Measurements from ENCODE around the gene ZNF341. TPM values are rescaled to one million over a fixed set of nuclear protein-coding genes. Genes with fewer than 3 reads are reported as not detected.
"Not testable (repeated sequence)": the region's sequence is repeated elsewhere in the genome, so short reads cannot be mapped to it uniquely, and the experiment has no call there.

ZNF341 gene
- total RNA-seq, 1 donor from 2014 or later, result 2.8 TPM

DNA sequence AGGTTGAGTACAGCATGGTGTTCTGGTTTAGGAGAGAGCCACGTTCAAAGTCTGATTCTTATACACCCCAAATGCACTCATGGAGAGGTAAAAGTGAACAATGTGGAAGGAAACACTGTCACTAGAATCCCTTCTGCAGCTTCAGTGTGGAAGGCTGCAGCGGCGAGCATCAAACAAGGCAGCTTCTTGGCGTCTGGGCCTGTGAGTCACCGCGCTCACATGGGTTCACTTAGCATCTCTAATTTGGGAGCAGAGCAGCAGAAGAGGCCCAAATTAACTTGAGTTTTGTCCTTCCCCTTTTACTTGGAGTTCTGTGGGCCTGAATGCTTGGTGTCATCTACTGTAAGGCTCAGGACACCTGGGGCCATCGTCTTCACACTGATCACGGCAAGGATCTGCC lies 34.7 kb upstream of the ZNF341 start:
- no peaks in the 10 kb centered on the region for H3K9me3 Mint-ChIP-seq (ENCODE audit: low read depth)
- H3K4me3 Mint-ChIP-seq (ENCODE audit: unreplicated experiment), result no peak overlapping the region
- no peaks in the 10 kb centered on the region for H3K4me1 Mint-ChIP-seq (ENCODE audit: low read depth)
- no peak overlapping the region for H3K27ac Mint-ChIP-seq (ENCODE audit: unreplicated experiment)
- DNase-seq (ENCODE audit: low spot score), result no peak
- TF ChIP-seq CTCF (IDR thresholded peaks at IDR 0.05), result no peak
- no peaks in the 10 kb centered on the region for H3K36me3 Mint-ChIP-seq (ENCODE audit: low read depth)
- no peaks in the 10 kb centered on the region for H3K27me3 Mint-ChIP-seq (ENCODE audit: low read depth)

DNA sequence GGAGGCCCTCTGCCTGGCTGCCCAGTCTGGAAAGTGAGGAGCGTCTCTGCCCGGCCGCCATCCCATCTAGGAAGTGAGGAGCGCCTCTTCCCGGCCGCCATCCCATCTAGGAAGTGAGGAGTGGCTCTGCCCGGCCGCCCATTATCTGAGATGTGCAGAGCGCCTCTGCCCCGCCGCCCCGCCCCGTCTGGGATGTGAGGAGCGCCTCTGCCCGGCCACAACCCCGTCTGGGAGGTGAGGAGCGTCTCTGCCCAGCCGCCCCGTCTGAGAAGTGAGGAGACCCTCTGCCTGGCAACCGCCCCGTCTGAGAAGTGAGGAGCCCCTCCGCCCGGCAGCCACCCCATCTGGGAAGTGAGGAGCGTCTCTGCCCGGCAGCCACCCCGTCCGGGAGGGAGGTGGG lies 32.8 kb upstream of the ZNF341 start:
- not testable (repeated sequence) for DNase-seq (ENCODE audit: low spot score); H3K4me1 Mint-ChIP-seq (ENCODE audit: low read depth)

GRCh38 chr20:33700696-33701441 lies 30.9 kb upstream of the ZNF341 start:
- H3K27me3 Mint-ChIP-seq (ENCODE audit: low read depth); H3K36me3 Mint-ChIP-seq (ENCODE audit: low read depth); H3K4me1 Mint-ChIP-seq (ENCODE audit: low read depth); DNase-seq (ENCODE audit: low spot score); H3K4me3 Mint-ChIP-seq (ENCODE audit: unreplicated experiment); H3K27ac Mint-ChIP-seq (ENCODE audit: unreplicated experiment); H3K9me3 Mint-ChIP-seq (ENCODE audit: low read depth): not testable (repeated sequence)

More for the DNA sequence above, 32.8 kb upstream of the ZNF341 start:
- H3K36me3 Mint-ChIP-seq (ENCODE audit: low read depth); H3K4me3 Mint-ChIP-seq (ENCODE audit: unreplicated experiment); H3K27ac Mint-ChIP-seq (ENCODE audit: unreplicated experiment); H3K9me3 Mint-ChIP-seq (ENCODE audit: low read depth); H3K27me3 Mint-ChIP-seq (ENCODE audit: low read depth): not testable (repeated sequence)

- H3K36me3 Mint-ChIP-seq (ENCODE audit: low read depth), result no peaks in the 10 kb centered on the region
Measured at GRCh38 chr20:33701629-33702450, 30.0 kb upstream of the ZNF341 start.

DNA sequence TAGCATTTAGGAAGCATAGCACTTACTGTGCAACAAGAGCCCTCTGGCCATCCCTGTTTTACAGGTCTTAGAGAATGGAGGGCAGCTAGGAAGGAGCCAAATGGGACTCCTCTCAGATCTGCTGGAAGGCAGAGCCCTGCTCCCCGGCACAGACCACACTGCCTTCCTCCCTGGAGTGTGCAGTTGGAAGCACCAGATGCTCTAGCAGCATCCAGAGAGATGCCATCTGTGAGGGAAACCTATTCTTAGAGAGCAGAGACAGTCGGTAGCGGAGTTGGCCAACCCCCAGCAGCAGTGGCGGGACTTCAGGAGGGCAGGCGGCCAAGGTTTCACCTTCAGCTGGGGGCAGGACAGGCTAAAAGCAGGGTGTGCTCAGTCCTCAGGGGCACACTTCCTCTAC lies 28.9 kb upstream of the ZNF341 start:
- Mint-ChIP-seq H3K27me3 (ENCODE audit: low read depth) (no peaks in the 10 kb centered on the region), H3K27ac (ENCODE audit: unreplicated experiment) (no peak overlapping the region), H3K4me3 (ENCODE audit: unreplicated experiment) (no peak overlapping the region), H3K36me3 (ENCODE audit: low read depth) (no peaks in the 10 kb centered on the region), H3K9me3 (ENCODE audit: low read depth) (no peaks in the 10 kb centered on the region), H3K4me1 (ENCODE audit: low read depth) (no peaks in the 10 kb centered on the region)
- TF ChIP-seq CTCF (IDR thresholded peaks at IDR 0.05), result no peak
- no peak for DNase-seq (ENCODE audit: low spot score)

More at GRCh38 chr20:33701629-33702450, 30.0 kb upstream of the ZNF341 start:
- Mint-ChIP-seq H3K27me3 (ENCODE audit: low read depth) (no peaks in the 10 kb centered on the region), H3K4me3 (ENCODE audit: unreplicated experiment) (no peak overlapping the region), H3K4me1 (ENCODE audit: low read depth) (no peaks in the 10 kb centered on the region), H3K9me3 (ENCODE audit: low read depth) (no peaks in the 10 kb centered on the region), H3K27ac (ENCODE audit: unreplicated experiment) (no peak overlapping the region)
- no peak for TF ChIP-seq CTCF (IDR thresholded peaks at IDR 0.05)
- DNase-seq (ENCODE audit: low spot score), result no peak

GRCh38 chr20:33703498-33704137 lies 28.2 kb upstream of the ZNF341 start:
- Mint-ChIP-seq H3K9me3 (ENCODE audit: low read depth) (no peaks in the 10 kb centered on the region), H3K4me3 (ENCODE audit: unreplicated experiment) (no peak overlapping the region), H3K27me3 (ENCODE audit: low read depth) (no peaks in the 10 kb centered on the region), H3K27ac (ENCODE audit: unreplicated experiment) (no peak overlapping the region), H3K4me1 (ENCODE audit: low read depth) (no peaks in the 10 kb centered on the region), H3K36me3 (ENCODE audit: low read depth) (no peaks in the 10 kb centered on the region)
- no peak for DNase-seq (ENCODE audit: low spot score)
- TF ChIP-seq CTCF (IDR thresholded peaks at IDR 0.05), result no peak

All from chondrocyte (in vitro differentiated cells).